CD14-positive monocyte (primary cell): ENCODE data around the gene ANP32A. TPM values are rescaled to one million over a fixed set of nuclear protein-coding genes. Genes with fewer than 3 reads are reported as not detected.

Source experiments
- DNase-seq, 3 donors: peaks; one replicate each; pipeline ENCODE4 v3.0.0-alpha.2; 2011 to 2022
- H2AFZ ChIP-seq: 2 replicates; pipeline ENCODE4 v1.6.0; 2012; ENCODE audit warnings: mild to moderate bottlenecking, low read depth, low read length, inconsistent platforms; ENCODE audit not compliant: insufficient read depth, poor library complexity, severe bottlenecking
- H3K27ac ChIP-seq, 2 donors: 1 replicate in 1 of 2; 2 replicates in 1 of 2; pipeline ENCODE4 v1.5.1; 2012 to 2013; ENCODE audit warnings: low read length in 2 of 2, control low read depth in 1 of 2, inconsistent platforms in 1 of 2, low read depth in 1 of 2, mild to moderate bottlenecking in 1 of 2
- H3K27me3 ChIP-seq, 2 donors: one replicate each; pipeline versions ENCODE4 v1.6.0 to v1.6.1; 2011 to 2013; ENCODE audit warnings: low read length in 2 of 2; ENCODE audit not compliant: control insufficient read depth in 2 of 2, insufficient read depth in 2 of 2
- H3K36me3 ChIP-seq, 2 donors: replicated peaks in 1 of 2; 1 replicate in 1 of 2; 2 replicates in 1 of 2; pipeline versions ENCODE4 v1.5.1 to v1.6.1; 2012 to 2013; ENCODE audit warnings: low read length in 2 of 2, control low read depth in 1 of 2, inconsistent platforms in 1 of 2, mild to moderate bottlenecking in 1 of 2; ENCODE audit not compliant: insufficient read depth in 2 of 2, control insufficient read depth in 1 of 2
- H3K4me1 ChIP-seq, 2 donors: 1 replicate in 1 of 2; 2 replicates in 1 of 2; pipeline versions ENCODE4 v1.5.1 to v1.6.1; 2012 to 2013; ENCODE audit warnings: low read length in 2 of 2, control low read depth in 1 of 2, inconsistent platforms in 1 of 2, mild to moderate bottlenecking in 1 of 2, moderate library complexity in 1 of 2; ENCODE audit not compliant: insufficient read depth in 2 of 2, control insufficient read depth in 1 of 2
- H3K4me2 ChIP-seq: replicated peaks from 2 replicates; pipeline ENCODE3; 2012; ENCODE audit warnings: low read length, moderate library complexity, mild to moderate bottlenecking; ENCODE audit not compliant: poor library complexity, severe bottlenecking; ENCODE audit errors: extremely low read depth
- H3K4me3 ChIP-seq, 3 experiments: fragments of 200-600 bp in 1 of 3; sonication (generic) in 1 of 3; replicated peaks in 1 of 3; 1 replicate in 2 of 3; 2 replicates in 1 of 3; pipeline ENCODE4 v1.5.1; 2011 to 2013; ENCODE audit warnings: low read length in 3 of 3, mild to moderate bottlenecking in 3 of 3, control low read depth in 2 of 3, low read depth in 2 of 3, inconsistent platforms in 1 of 3, moderate library complexity in 1 of 3
- H3K79me2 ChIP-seq: 2 replicates; pipeline ENCODE4 v1.6.0; 2012; ENCODE audit warnings: mild to moderate bottlenecking, control low read depth, inconsistent platforms, low read length, moderate library complexity; ENCODE audit not compliant: insufficient read depth
- H3K9ac ChIP-seq: 2 replicates; pipeline ENCODE4 v1.6.0; 2017; ENCODE audit warnings: low read length, mild to moderate bottlenecking; ENCODE audit not compliant: insufficient read depth, poor library complexity, severe bottlenecking
- H3K9me3 ChIP-seq, 2 donors: replicated peaks in 1 of 2; 1 replicate in 1 of 2; 2 replicates in 1 of 2; pipeline versions ENCODE4 v1.5.1 to v1.6.1; 2012 to 2013; ENCODE audit warnings: low read length in 2 of 2, control low read depth in 1 of 2; ENCODE audit not compliant: control insufficient read depth in 1 of 2, insufficient read depth in 1 of 2
- H4K20me1 ChIP-seq: 2 replicates; pipeline ENCODE4 v1.6.0; 2012; ENCODE audit warnings: mild to moderate bottlenecking, low read length, control low read depth, moderate library complexity; ENCODE audit not compliant: insufficient read depth
- H3K27ac Mint-ChIP-seq, 7 donors: one replicate each; pipeline ENCODE4 v1.8.0; 2020; ENCODE audit warnings: mild to moderate bottlenecking in 7 of 7, mixed read lengths in 7 of 7, moderate library complexity in 6 of 7, inconsistent platforms in 2 of 7
- H3K27me3 Mint-ChIP-seq, 3 donors: one replicate each; pipeline ENCODE4 v1.8.0; 2021 to 2022; ENCODE audit warnings: low read depth in 3 of 3, mild to moderate bottlenecking in 3 of 3, mixed read lengths in 3 of 3, moderate library complexity in 3 of 3, inconsistent platforms in 1 of 3
- H3K36me3 Mint-ChIP-seq, 2 donors: one replicate each; pipeline ENCODE4 v1.8.0; 2020; ENCODE audit warnings: mixed read lengths in 2 of 2, inconsistent platforms in 1 of 2, mild to moderate bottlenecking in 1 of 2
- H3K4me1 Mint-ChIP-seq: one replicate; pipeline ENCODE4 v1.8.0; 2020; ENCODE audit warnings: mild to moderate bottlenecking, mixed read lengths
- H3K4me3 Mint-ChIP-seq, 2 donors: one replicate each; pipeline ENCODE4 v1.8.0; 2020; ENCODE audit warnings: mild to moderate bottlenecking in 2 of 2, mixed read lengths in 2 of 2, moderate library complexity in 1 of 2
- H3K9me3 Mint-ChIP-seq, 7 donors: one replicate each; pipeline ENCODE4 v1.8.0; 2020 to 2022; ENCODE audit warnings: mixed read lengths in 7 of 7, mild to moderate bottlenecking in 6 of 7, moderate library complexity in 6 of 7, inconsistent platforms in 2 of 7
- WGBS: methylation state at CpG from one replicate; pipeline ENCODE4 v1.1.5; 2013; ENCODE audit warnings: missing lambda C conversion rate; ENCODE audit not compliant: insufficient coverage; 5-methylcytosine and 5-hydroxymethylcytosine counted together
- intact Hi-C, 2 donors: fragments of 100-400 bp; cut with micrococcal nuclease; formaldehyde crosslinking; loops; one replicate each; pipeline versions ENCODE4 v1.15.0 to v1.15.1; 2023
- polyA plus RNA-seq, 3 donors: library from polyadenylated mRNA; depleted of rRNA in 1 of 3; unstranded in 2 of 3; stranded (reverse) in 1 of 3; fragments of 300-500 nt in 2 of 3; fragments of >200 nt in 1 of 3; fragmentation: Illumina TruSeq in 2 of 3; gene quantifications; 1 replicate in 2 of 3; 2 replicates in 1 of 3; pipeline ENCODE4 v1.2.3, GENCODE V29; 2012 to 2021
- TF ChIP-seq, protein P1 (sequence below): fragments of 200-600 bp; IDR thresholded peaks from one replicate; pipeline ENCODE4 v1.8.0; 2022; ENCODE audit warnings: antibody characterized with exemption, mild to moderate bottlenecking

Gene ANP32A
- polyA plus RNA-seq, 3 donors, result 75.4 to 98.8 (median 86.8) TPM

GRCh38 chr15:68794863-68795262 lies 25.8 kb downstream of the ANP32A start:
- H3K4me1 ChIP-seq, result peaks cover 98 to 100% of the 10 kb centered on the region in 2 donors
- TF ChIP-seq, protein P1, sequence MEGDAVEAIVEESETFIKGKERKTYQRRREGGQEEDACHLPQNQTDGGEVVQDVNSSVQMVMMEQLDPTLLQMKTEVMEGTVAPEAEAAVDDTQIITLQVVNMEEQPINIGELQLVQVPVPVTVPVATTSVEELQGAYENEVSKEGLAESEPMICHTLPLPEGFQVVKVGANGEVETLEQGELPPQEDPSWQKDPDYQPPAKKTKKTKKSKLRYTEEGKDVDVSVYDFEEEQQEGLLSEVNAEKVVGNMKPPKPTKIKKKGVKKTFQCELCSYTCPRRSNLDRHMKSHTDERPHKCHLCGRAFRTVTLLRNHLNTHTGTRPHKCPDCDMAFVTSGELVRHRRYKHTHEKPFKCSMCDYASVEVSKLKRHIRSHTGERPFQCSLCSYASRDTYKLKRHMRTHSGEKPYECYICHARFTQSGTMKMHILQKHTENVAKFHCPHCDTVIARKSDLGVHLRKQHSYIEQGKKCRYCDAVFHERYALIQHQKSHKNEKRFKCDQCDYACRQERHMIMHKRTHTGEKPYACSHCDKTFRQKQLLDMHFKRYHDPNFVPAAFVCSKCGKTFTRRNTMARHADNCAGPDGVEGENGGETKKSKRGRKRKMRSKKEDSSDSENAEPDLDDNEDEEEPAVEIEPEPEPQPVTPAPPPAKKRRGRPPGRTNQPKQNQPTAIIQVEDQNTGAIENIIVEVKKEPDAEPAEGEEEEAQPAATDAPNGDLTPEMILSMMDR, result no peak
- H3K9me3 ChIP-seq, result no peaks in the 10 kb centered on the region
- peak overlapping the region; percentile 77 to 86 for H3K4me3 Mint-ChIP-seq
- peaks cover 0 to 7% of the 10 kb centered on the region in 2 donors for H3K36me3 ChIP-seq
- 0% methylated on average over 2 of the region's 5 CpGs for WGBS
- peak overlapping the region; percentile 87 to 92 for H3K27ac ChIP-seq
- peaks cover 94% of the 10 kb centered on the region for H3K79me2 ChIP-seq
- intact Hi-C loops, result loop anchor here in 1 of 2 donors (2.0 kb wide), 1 partner anchor 22 kb away; no protein-coding TSS in a partner anchor
- DNase-seq, result peak; percentile 56 to 65 (median 60)
- H3K36me3 Mint-ChIP-seq, result peaks cover 15 to 26% of the 10 kb centered on the region in 2 donors
- H4K20me1 ChIP-seq, result peaks cover 70% of the 10 kb centered on the region
- peak overlapping the region; percentile 56 for H3K9ac ChIP-seq
- no peaks in the 10 kb centered on the region for H3K27me3 ChIP-seq
- H3K4me2 ChIP-seq, result peak overlapping the region; percentile 83
- H3K4me3 ChIP-seq, result peak overlapping the region; percentile 18 to 71 (median 21)
- peaks cover 99% of the 10 kb centered on the region for H3K4me1 Mint-ChIP-seq
- H3K27me3 Mint-ChIP-seq, result peaks cover 0 to 2% (median 0%) of the 10 kb centered on the region in 3 donors
- H3K9me3 Mint-ChIP-seq, result no peaks in the 10 kb centered on the region
- H2AFZ ChIP-seq, result peak overlapping the region; percentile 52
- peak overlapping the region; percentile 86 to 94 (median 90) for H3K27ac Mint-ChIP-seq

GRCh38 chr15:68794307-68794706 lies 26.4 kb downstream of the ANP32A start:
- H4K20me1 ChIP-seq, result peaks cover 70% of the 10 kb centered on the region
- H3K9ac ChIP-seq, result peak overlapping the region; percentile 56
- TF ChIP-seq, protein P1, result no peak
- no peak overlapping the region for H2AFZ ChIP-seq
- no peaks in the 10 kb centered on the region for H3K27me3 ChIP-seq
- peak overlapping the region; percentile 83 for H3K4me2 ChIP-seq
- H3K4me3 ChIP-seq, result peak overlapping the region; percentile 10 to 71 (median 18)
- Mint-ChIP-seq H3K27me3 (peaks cover 0 to 2% (median 0%) of the 10 kb centered on the region in 3 donors), H3K36me3 (peaks cover 11 to 28% of the 10 kb centered on the region in 2 donors), H3K27ac (peak overlapping the region; percentile 86 to 94 (median 90)), H3K9me3 (no peaks in the 10 kb centered on the region), H3K4me3 (peak overlapping the region; percentile 77 to 86), H3K4me1 (peaks cover 99% of the 10 kb centered on the region)
- no peak for DNase-seq
- H3K4me1 ChIP-seq, result peaks cover 98 to 100% of the 10 kb centered on the region in 2 donors
- intact Hi-C loops, result loop anchor here in 1 of 2 donors (2.0 kb wide), 1 partner anchor 22 kb away; no protein-coding TSS in a partner anchor
- WGBS, result 67% methylated on average over 4 of the region's 4 CpGs
- H3K27ac ChIP-seq, result peak overlapping the region; percentile 87 to 92
- H3K9me3 ChIP-seq, result no peaks in the 10 kb centered on the region
- peaks cover 94% of the 10 kb centered on the region for H3K79me2 ChIP-seq
- H3K36me3 ChIP-seq, result peaks cover 0 to 9% of the 10 kb centered on the region in 2 donors
